Breast epithelium (tissue), 4 donors: Measurements from ENCODE around the gene NXPH4. TPM values are rescaled to one million over a fixed set of nuclear protein-coding genes. Genes with fewer than 3 reads are reported as not detected.

Experiments used
- DNase-seq, 2 donors: peaks; one replicate each; pipeline ENCODE4 v3.0.0-alpha.2; 2019; ENCODE audit warnings: low spot score in 2 of 2
- H3K27ac ChIP-seq, 2 donors: fragments of 200-600 bp; sonication (generic) in 1 of 2; one replicate each; pipeline ENCODE4 v1.5.1; 2016 to 2019; ENCODE audit warnings: mild to moderate bottlenecking in 1 of 2
- H3K27me3 ChIP-seq, 2 donors: fragments of 200-600 bp; sonication (generic) in 1 of 2; one replicate each; pipeline versions ENCODE4 v1.5.1 to v1.6.0; 2017 to 2019; ENCODE audit warnings: control low read depth in 1 of 2, mild to moderate bottlenecking in 1 of 2
- H3K36me3 ChIP-seq: fragments of 200-600 bp; one replicate; pipeline ENCODE4 v1.5.1; 2019
- H3K4me1 ChIP-seq, 2 donors: fragments of 200-600 bp; sonication (generic); one replicate each; pipeline ENCODE4 v1.5.1; 2016 to 2019; ENCODE audit warnings: control low read depth in 1 of 2
- H3K4me3 ChIP-seq, 3 donors: fragments of 200-600 bp; sonication (generic); 1 replicate in 2 of 3; 2 replicates in 1 of 3; pipeline ENCODE4 v1.5.1; 2016 to 2019; ENCODE audit warnings: mild to moderate bottlenecking in 3 of 3, moderate library complexity in 2 of 3
- H3K9me3 ChIP-seq, 2 donors: fragments of 200-600 bp; sonication (generic) in 1 of 2; one replicate each; pipeline ENCODE4 v1.5.1; 2016 to 2019; ENCODE audit warnings: control low read depth in 1 of 2
- CTCF ChIP-seq, 3 donors: fragments of 450-650 bp; IDR thresholded peaks; one replicate each; pipeline ENCODE4 v1.5.1; 2016 to 2017; ENCODE audit warnings: antibody characterized with exemption in 3 of 3, mild to moderate bottlenecking in 3 of 3, moderate library complexity in 3 of 3
- POLR2A ChIP-seq: fragments of 450-650 bp; IDR thresholded peaks from one replicate; pipeline ENCODE4 v1.6.1; 2016; ENCODE audit warnings: antibody characterized with exemption, mild to moderate bottlenecking, moderate library complexity
- POLR2AphosphoS5 ChIP-seq, 3 donors: sonication (generic); formaldehyde crosslinking; IDR thresholded peaks; one replicate each; pipeline ENCODE4 v1.6.1; 2017; ENCODE audit warnings: antibody characterized with exemption in 3 of 3
- intact Hi-C: fragments of 100-400 bp; cut with DNase I; formaldehyde crosslinking; loops from one replicate; pipeline ENCODE4 v1.15.1; 2023; ENCODE audit warnings: low total_unique reads
- total RNA-seq, 3 donors: library from RNA; depleted of rRNA; stranded (reverse); fragments of >200 nt; gene quantifications; one replicate each; pipeline ENCODE4 v1.1.0, GENCODE V29; 2016

Gene NXPH4
- total RNA-seq, 3 donors from 2014 or later, result 0.33 TPM; not detected in 2

GRCh38 chr12:57188090-57188425 lies 28.5 kb upstream of the NXPH4 start:
- H3K9me3 ChIP-seq, result no peaks in the 10 kb centered on the region
- intact Hi-C loops, result no loop called here
- TF ChIP-seq POLR2AphosphoS5 (IDR thresholded peaks at IDR 0.05) (no peak), CTCF (IDR thresholded peaks at IDR 0.05) (no peak), POLR2A (no peak)
- no peak overlapping the region for H3K4me3 ChIP-seq
- H3K27me3 ChIP-seq, result no peaks in the 10 kb centered on the region
- no peaks in the 10 kb centered on the region for H3K36me3 ChIP-seq
- H3K4me1 ChIP-seq, result no peaks in the 10 kb centered on the region
- DNase-seq, result peak in 1 of 2 donors; percentile 35
- peak overlapping the region; percentile 40 to 64 for H3K27ac ChIP-seq

GRCh38 chr12:57190037-57190436 lies 26.6 kb upstream of the NXPH4 start:
- TF ChIP-seq CTCF (IDR thresholded peaks at IDR 0.05) (no peak), POLR2A (no peak), POLR2AphosphoS5 (IDR thresholded peaks at IDR 0.05) (no peak)
- Histone ChIP-seq H3K36me3 (no peaks in the 10 kb centered on the region), H3K4me3 (no peak overlapping the region), H3K27me3 (no peaks in the 10 kb centered on the region), H3K4me1 (no peaks in the 10 kb centered on the region), H3K27ac (no peak overlapping the region), H3K9me3 (no peaks in the 10 kb centered on the region)
- no peak for DNase-seq
- intact Hi-C loops, result no loop called here

- TF ChIP-seq POLR2A (no peak), CTCF (IDR thresholded peaks at IDR 0.05) (no peak), POLR2AphosphoS5 (IDR thresholded peaks at IDR 0.05) (no peak)
- intact Hi-C loops, result no loop called here
- Histone ChIP-seq H3K36me3 (no peaks in the 10 kb centered on the region), H3K27me3 (no peaks in the 10 kb centered on the region), H3K4me1 (no peaks in the 10 kb centered on the region), H3K9me3 (no peaks in the 10 kb centered on the region), H3K4me3 (no peak overlapping the region), H3K27ac (no peak overlapping the region)
- DNase-seq, result no peak
Measured at GRCh38 chr12:57190821-57191220, 25.8 kb upstream of the NXPH4 start.

- Histone ChIP-seq H3K27me3 (no peaks in the 10 kb centered on the region), H3K9me3 (no peaks in the 10 kb centered on the region), H3K4me3 (no peak overlapping the region), H3K36me3 (no peaks in the 10 kb centered on the region), H3K27ac (no peak overlapping the region), H3K4me1 (no peaks in the 10 kb centered on the region)
- no peak for TF ChIP-seq CTCF (IDR thresholded peaks at IDR 0.05)
- no peak for TF ChIP-seq POLR2A
- TF ChIP-seq POLR2AphosphoS5 (IDR thresholded peaks at IDR 0.05), result no peak
- intact Hi-C loops, result no loop called here
- no peak for DNase-seq
Measured at GRCh38 chr12:57191410-57191809, 25.2 kb upstream of the NXPH4 start.

GRCh38 chr12:57192920-57193319 lies 23.7 kb upstream of the NXPH4 start:
- H3K27me3 ChIP-seq, result no peaks in the 10 kb centered on the region
- H3K4me1 ChIP-seq, result no peaks in the 10 kb centered on the region
- no peaks in the 10 kb centered on the region for H3K9me3 ChIP-seq
- no peak for DNase-seq
- intact Hi-C loops, result no loop called here
- peaks cover 5% of the 10 kb centered on the region for H3K36me3 ChIP-seq
- no peak overlapping the region for H3K27ac ChIP-seq
- H3K4me3 ChIP-seq, result no peak overlapping the region
- TF ChIP-seq POLR2AphosphoS5 (IDR thresholded peaks at IDR 0.05) (no peak), POLR2A (no peak), CTCF (IDR thresholded peaks at IDR 0.05) (no peak)
